Kasumi-1 (cell line): ENCODE results near the gene FRMD5.

Source experiments
- DNase-seq, 2 experiments: peaks; one replicate each; lab custom pipeline; 2025; lab: John Stamatoyannopoulos, UW

FRMD5 gene

DNA sequence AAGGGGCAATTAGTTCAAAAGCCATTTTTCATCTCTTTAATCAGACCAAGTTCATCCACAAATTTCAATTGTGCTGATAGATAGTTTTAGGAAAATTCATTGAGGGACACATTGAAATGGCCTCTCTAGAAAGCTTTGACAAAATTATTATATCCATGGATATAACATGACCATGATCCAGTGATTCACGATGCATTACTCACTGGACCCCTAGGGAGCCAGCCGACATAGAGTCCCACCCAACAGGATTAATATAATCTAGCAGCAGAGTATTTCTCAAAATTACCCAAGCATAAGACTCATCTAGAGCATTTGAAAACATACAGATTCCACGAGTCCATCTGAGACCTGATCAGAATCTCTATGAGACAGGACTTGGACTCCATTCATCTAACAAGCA lies 100.3 kb downstream of the FRMD5 start:
- DNase-seq: no peak

GRCh38 chr15:44093836-44094235 lies 101.2 kb downstream of the FRMD5 start:
- no peak for DNase-seq

- DNase-seq: no peak
These were observed 102.8 kb downstream of the FRMD5 start for GRCh38 chr15:44092221-44092620.

- no peak for DNase-seq
These were observed 107.2 kb downstream of the FRMD5 start for GRCh38 chr15:44087578-44088465.

- DNase-seq: no peak
These were observed 110.3 kb downstream of the FRMD5 start for GRCh38 chr15:44084770-44085169.

DNA sequence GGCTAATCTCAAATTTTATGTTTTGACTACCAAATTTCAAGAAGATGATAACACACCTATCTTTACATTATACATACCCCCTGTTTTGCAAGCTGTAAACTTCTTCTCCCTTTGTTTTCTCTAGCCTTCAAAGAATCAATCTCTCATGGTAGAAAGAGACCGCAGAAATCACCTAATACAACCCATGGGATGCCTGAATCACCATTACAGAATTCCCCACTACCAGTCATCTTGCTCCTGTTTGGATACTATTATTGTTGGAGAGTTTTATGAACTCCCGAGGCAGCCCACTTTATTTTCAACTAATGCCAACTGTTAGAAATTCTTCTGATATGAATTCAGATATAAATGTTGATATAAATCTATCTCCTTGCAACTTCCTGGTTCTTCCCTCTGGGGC lies 110.9 kb downstream of the FRMD5 start:
- no peak for DNase-seq

DNA sequence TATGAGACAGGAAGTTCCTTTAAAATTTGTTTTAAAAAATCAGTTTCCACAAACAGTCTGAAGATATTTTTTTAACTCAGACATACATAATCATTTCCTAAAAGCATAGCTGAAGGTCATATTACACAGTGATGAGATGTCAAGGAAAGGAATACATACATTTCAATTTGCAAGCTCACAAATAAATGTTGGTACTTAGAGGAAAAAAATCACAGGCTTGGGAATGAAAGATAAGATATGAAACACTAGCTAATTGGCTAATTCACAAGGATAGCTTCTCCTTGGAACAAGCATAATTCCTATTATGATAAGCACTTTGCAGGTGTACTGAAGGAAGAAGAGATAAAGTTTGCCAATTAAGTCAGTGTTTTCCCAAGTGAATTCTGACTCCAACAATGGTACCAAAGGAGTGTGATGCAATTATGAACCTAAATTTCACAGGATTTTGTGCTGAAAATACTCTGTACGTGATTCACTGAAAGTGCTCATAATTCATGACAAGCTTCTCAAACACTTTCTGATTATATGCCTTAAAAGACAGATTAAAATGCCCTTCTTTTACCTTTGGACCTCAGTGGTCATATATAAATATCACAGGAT lies 112.4 kb downstream of the FRMD5 start:
- DNase-seq: no peak

GRCh38 chr15:44081026-44082013 lies 113.8 kb downstream of the FRMD5 start:
- no peak for DNase-seq

DNA sequence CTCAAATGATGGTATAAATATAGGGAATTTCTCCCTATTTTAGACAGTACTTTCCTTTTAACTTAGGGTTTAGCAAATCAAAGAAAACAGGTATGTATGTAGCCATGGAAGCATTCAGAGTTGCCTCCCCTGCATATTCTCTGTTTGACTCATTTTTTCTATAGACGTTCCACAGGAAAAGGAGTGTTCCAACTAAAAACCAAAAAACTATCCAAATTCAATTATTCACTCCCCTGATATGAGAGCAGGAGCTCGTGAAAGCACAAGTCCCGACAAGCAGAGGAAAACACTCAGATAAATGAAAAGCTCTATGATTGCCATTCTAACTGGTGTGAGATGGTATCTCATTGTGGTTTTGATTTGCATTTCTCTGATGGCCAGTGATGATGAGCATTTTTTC lies 119.5 kb downstream of the FRMD5 start:
- DNase-seq: no peak

DNA sequence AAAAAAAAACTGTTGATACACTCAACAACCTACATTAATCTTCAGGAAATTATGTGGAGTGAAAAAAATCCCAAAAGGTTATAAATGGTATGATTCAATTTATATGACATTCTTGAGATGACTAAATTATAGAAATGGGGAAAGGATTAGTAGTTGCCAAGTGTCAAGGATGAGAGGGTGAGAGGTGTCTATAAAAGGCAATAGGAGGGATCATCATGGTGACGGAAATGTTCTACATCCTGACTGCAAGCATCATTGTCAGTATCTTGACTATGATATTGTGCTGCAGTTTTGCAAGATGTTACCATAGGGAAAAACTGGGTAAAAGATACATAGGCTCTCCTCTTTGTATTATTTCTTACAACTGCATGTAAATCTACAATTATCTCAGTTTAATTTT lies 125.6 kb downstream of the FRMD5 start:
- DNase-seq: no peak

GRCh38 chr15:44068347-44068746 lies 126.7 kb downstream of the FRMD5 start:
- no peak for DNase-seq

DNA sequence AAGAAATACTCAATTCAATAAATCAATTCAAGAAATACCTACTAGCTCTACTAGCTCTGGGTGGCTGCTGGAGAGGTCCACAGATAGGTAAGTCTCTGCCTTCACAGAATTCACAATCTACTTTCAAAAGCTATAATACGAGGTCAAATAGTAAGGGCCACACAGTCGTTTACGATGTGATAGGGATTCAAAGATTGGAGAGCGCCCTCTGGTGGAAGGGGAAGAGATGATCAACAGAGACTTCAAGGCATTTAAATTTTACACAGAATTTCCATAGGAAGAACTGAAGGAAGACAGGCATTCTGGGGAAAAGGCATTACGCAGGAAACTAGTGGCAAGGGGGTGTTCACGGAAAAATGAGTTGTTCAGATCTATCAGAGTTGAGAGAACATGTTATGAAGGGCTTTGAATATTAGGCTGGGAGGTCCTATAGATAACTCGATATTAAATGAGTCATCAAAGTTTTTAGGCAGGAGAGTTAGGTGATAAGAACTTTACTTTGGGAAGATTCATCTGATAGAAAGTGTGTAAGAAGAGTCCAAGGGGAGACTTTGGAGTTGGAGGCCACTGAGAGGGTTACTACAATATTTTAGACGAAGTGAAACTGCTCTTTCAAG lies 128.8 kb downstream of the FRMD5 start:
- DNase-seq: peak; percentile 51 to 57

- DNase-seq: no peak
These were observed 130.4 kb downstream of the FRMD5 start for GRCh38 chr15:44064706-44065105.

- DNase-seq: no peak
These were observed 136.9 kb downstream of the FRMD5 start for GRCh38 chr15:44058126-44058525.

DNA sequence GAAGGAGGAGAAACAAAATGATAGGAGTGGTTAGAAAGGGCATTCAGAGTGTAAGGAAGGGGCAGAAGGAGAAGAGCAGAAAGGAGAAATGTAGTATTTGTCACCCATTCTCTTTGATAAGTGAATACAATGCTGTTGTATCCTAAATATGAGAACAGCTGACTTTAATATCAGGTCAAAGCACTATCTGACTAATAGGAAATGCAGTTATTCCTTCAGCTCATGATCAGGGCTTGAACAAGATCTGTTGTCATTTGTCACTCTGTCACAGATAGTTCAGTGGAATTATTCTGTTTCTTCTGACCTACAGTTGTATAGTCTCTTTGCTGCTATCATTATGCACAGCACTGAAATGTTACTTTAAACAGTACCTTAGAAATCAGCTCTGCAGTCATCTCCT lies 149.4 kb downstream of the FRMD5 start:
- no peak for DNase-seq

GRCh38 chr15:44045217-44045616 lies 149.9 kb downstream of the FRMD5 start:
- DNase-seq: no peak

DNA sequence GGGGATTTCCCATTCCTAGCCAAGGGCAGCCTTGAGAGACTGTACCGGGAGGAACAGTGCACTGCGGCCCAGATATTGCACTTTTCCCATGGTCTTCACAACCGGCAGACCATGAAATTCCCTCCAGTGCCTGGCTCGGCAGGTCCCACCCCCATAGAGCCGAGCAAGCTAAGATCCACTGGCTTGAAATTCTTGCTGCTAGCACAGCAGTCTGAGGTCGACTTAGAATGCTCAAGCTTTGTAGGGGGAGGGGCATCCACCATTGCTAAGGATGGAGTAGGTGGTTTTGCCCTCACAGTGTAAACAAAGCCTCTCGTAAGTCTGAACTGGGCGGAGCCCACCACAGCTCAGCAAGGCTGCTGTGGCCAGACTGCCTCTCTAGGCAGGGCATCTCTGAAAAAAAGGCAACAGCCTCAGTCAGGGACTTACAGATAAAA lies 156.3 kb downstream of the FRMD5 start:
- no peak for DNase-seq

DNA sequence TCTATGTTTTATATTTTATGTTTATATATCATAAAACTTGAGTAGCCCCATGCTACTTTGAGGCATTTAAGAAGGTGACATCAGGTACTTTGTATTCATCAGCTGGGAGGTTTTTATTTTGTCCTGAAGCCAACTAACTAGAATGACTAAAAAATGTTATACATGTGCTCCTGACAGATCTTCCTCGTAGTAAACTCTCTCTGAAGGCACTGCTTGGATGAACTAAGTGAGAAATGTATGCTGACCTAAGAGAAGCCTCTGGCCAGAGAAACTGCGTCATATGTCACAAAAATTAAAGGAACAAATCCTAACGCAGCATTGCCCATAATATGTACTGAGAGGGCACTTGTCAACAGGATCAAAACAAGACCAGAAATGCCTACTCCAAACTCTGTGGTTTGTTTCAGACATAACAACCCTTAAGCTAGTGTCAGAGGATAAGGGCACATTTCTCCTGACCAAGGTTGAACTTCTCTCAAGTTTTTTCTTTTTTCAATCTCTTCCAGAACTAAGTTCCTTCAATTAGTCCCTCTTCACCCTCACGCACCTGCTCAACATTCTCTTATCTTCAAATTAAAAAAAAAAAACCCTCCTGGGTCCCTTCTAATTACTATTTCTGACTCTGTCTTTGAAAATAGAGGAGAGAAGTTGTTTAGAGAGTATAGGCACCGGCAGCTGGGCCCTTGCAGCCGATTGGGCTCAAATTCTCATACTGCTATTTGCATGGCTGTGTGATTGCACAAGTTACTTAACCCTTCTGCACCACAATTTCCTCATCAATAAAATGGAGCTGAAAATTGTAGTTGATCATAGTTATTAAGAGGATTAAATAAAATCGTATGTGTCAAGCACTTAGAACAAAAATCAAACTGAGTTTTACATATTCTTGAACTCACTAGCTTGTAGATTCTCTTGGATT lies 159.0 kb downstream of the FRMD5 start:
- no peak for DNase-seq

DNA sequence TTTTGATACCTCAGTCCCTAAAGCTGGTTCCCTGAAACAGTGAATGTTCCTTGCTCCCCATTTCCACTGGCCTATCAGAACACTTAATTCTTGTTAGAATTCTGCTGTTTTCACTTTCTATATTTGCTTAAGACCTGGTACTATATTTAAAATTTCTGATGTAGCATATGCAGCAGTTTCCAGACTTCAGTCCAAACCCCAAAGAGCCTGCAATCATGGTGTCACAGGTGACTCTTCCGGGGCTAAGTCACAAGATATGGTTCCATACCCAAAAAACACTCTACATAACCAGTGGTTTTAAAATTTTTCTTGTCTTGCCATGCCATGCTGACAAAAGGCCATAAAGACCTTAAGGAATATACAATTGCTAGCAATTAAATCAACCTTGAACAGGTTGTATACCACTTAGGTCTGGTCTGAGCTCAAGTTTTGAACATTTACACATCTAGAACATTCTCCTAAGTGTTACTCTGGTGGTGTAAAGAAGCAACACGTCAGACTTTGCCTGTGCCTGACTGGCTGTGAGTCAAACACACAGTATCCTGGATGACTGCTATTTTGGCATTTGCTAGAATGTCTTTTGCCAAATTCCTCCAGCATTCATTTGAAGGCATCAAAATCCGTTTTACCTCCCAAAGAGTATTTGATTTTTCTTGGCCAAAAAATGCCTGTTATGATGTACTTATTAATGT lies 160.0 kb downstream of the FRMD5 start:
- DNase-seq: no peak

GRCh38 chr15:44034334-44034733 lies 160.7 kb downstream of the FRMD5 start:
- DNase-seq: no peak
